Stimulated activated CD4-positive, alpha-beta T cell treated with anti-CD3 and anti-CD28 coated beads, TNF-alpha, amount 100 ng/mL, for 4 hours (primary cell): ENCODE measurements around the gene BCO1.

Experiments used
- DNase-seq, 3 experiments: peaks; one replicate each; pipeline ENCODE4 v3.0.0-alpha.2; 2020; ENCODE audit warnings: low read depth in 3 of 3

The BCO1 gene

GRCh38 chr16:81232740-81233367 lies 5.6 kb upstream of the BCO1 start:
- DNase-seq, result no peak

- DNase-seq, result no peak
Observed at GRCh38 chr16:81237282-81237681, 1.2 kb upstream of the BCO1 start.

GRCh38 chr16:81237942-81238295 lies 570 bp upstream of the BCO1 start:
- DNase-seq, result no peak

GRCh38 chr16:81239367-81240121 lies 1.1 kb downstream of the BCO1 start:
- no peak for DNase-seq

GRCh38 chr16:81241706-81242105 lies 3.2 kb downstream of the BCO1 start:
- DNase-seq, result no peak

- no peak for DNase-seq
Observed at GRCh38 chr16:81242977-81243618, 4.6 kb downstream of the BCO1 start.

- DNase-seq, result no peak
Observed at GRCh38 chr16:81243942-81244341, 5.5 kb downstream of the BCO1 start.

GRCh38 chr16:81251871-81252270 lies 13.4 kb downstream of the BCO1 start:
- DNase-seq, result no peak

GRCh38 chr16:81253141-81253540 lies 14.7 kb downstream of the BCO1 start:
- DNase-seq, result no peak

GRCh38 chr16:81254922-81255526 lies 16.5 kb downstream of the BCO1 start:
- DNase-seq, result no peak

GRCh38 chr16:81259916-81260315 lies 21.4 kb downstream of the BCO1 start:
- DNase-seq, result no peak

- DNase-seq, result peak in 1 of 3 experiments; percentile 2
Observed at GRCh38 chr16:81261049-81261648, 22.7 kb downstream of the BCO1 start.

- DNase-seq, result no peak
Observed at GRCh38 chr16:81263470-81264220, 25.2 kb downstream of the BCO1 start.

- DNase-seq, result no peak
Observed at GRCh38 chr16:81264386-81264785, 25.9 kb downstream of the BCO1 start.

- no peak for DNase-seq
Observed at GRCh38 chr16:81265052-81265451, 26.6 kb downstream of the BCO1 start.

GRCh38 chr16:81265658-81266451 lies 27.4 kb downstream of the BCO1 start:
- no peak for DNase-seq

- DNase-seq, result no peak
Observed at GRCh38 chr16:81266680-81267095, 28.2 kb downstream of the BCO1 start.

- no peak for DNase-seq
Observed at GRCh38 chr16:81268509-81268908, 30.0 kb downstream of the BCO1 start.

- no peak for DNase-seq
Observed at GRCh38 chr16:81273223-81273950, 34.9 kb downstream of the BCO1 start.

GRCh38 chr16:81275064-81275532 lies 36.6 kb downstream of the BCO1 start:
- DNase-seq, result no peak
